ENCODE measurements around the gene CUL4B. TPM values are rescaled to one million over a fixed set of nuclear protein-coding genes. Genes with fewer than 3 reads are reported as not detected.

Gene CUL4B
- total and polyA plus RNA-seq, 4 experiments from 2014 or later = 24.3 to 61.0 (median 39.9) TPM

GRCh38 chrX:120570011-120570600 is 9.3 kb upstream of the CUL4B start:
- ChIA-PET CTCF (ENCODE audit: partially characterized antibody) (no interaction called here), POLR2A (ENCODE audit: partially characterized antibody) (interaction anchor here (1.1 kb wide), 1 partner anchor 9 kb away, joined by 3 read pairs; the partner anchor contains the start of gene CUL4B)
- Mint-ChIP-seq H3K4me3 (no peak overlapping the region), H3K27me3 (no peaks in the 10 kb centered on the region), H3K9me3 (peaks cover 0 to 3% (median 0%) of the 10 kb centered on the region in 8 donors), H3K36me3 (no peaks in the 10 kb centered on the region), H3K4me1 (peaks cover 0 to 5% (median under 1%) of the 10 kb centered on the region in 4 donors), H3K27ac (no peak overlapping the region)
- DNase-seq = no peak
- H3K9me3 ChIP-seq (ENCODE audit: control insufficient read depth in 1 of 2, low read length in 2 of 2) = no peaks in the 10 kb centered on the region
- H3K27ac ChIP-seq (ENCODE audit: low read depth, low read length) = no peak overlapping the region
- no peaks in the 10 kb centered on the region for H3K27me3 ChIP-seq (ENCODE audit: insufficient read depth, low read length)
- no peaks in the 10 kb centered on the region for H3K36me3 ChIP-seq (ENCODE audit: insufficient read depth, low read length)
- peaks cover 3% of the 10 kb centered on the region for H3K4me1 ChIP-seq (ENCODE audit: insufficient read depth, low read length)
- H3K4me3 ChIP-seq (ENCODE audit: low read length in 2 of 2) = no peak overlapping the region
- intact Hi-C loops (cut with micrococcal nuclease) = no loop called here

- CTCF ChIA-PET (ENCODE audit: partially characterized antibody) = no interaction called here
- Mint-ChIP-seq H3K36me3 (no peaks in the 10 kb centered on the region), H3K27me3 (no peaks in the 10 kb centered on the region), H3K27ac (peak overlapping the region in 1 of 7 donors; percentile 57), H3K4me3 (no peak overlapping the region), H3K9me3 (peaks cover 0 to 2% (median 0%) of the 10 kb centered on the region in 8 donors), H3K4me1 (peaks cover 0 to 5% (median under 1%) of the 10 kb centered on the region in 4 donors)
- no peak for DNase-seq
- Histone ChIP-seq H3K4me3 (ENCODE audit: low read length in 2 of 2) (no peak overlapping the region), H3K27me3 (ENCODE audit: insufficient read depth, low read length) (no peaks in the 10 kb centered on the region), H3K27ac (ENCODE audit: low read depth, low read length) (no peak overlapping the region), H3K4me1 (ENCODE audit: insufficient read depth, low read length) (peaks cover 3% of the 10 kb centered on the region), H3K36me3 (ENCODE audit: insufficient read depth, low read length) (no peaks in the 10 kb centered on the region), H3K9me3 (ENCODE audit: control insufficient read depth in 1 of 2, low read length in 2 of 2) (no peaks in the 10 kb centered on the region)
- POLR2A ChIA-PET (ENCODE audit: partially characterized antibody) = no interaction called here
- intact Hi-C loops (cut with micrococcal nuclease) = no loop called here
Measured at GRCh38 chrX:120568609-120569008, 7.8 kb upstream of the CUL4B start.

GRCh38 chrX:120568035-120568434 is 7.3 kb upstream of the CUL4B start:
- Histone ChIP-seq H3K9me3 (ENCODE audit: control insufficient read depth in 1 of 2, low read length in 2 of 2) (no peaks in the 10 kb centered on the region), H3K27ac (ENCODE audit: low read depth, low read length) (no peak overlapping the region), H3K4me3 (ENCODE audit: low read length in 2 of 2) (no peak overlapping the region), H3K4me1 (ENCODE audit: insufficient read depth, low read length) (peaks cover 3% of the 10 kb centered on the region), H3K36me3 (ENCODE audit: insufficient read depth, low read length) (no peaks in the 10 kb centered on the region), H3K27me3 (ENCODE audit: insufficient read depth, low read length) (no peaks in the 10 kb centered on the region)
- H3K27ac Mint-ChIP-seq = no peak overlapping the region
- intact Hi-C loops (cut with micrococcal nuclease) = no loop called here
- no peak overlapping the region for H3K4me3 Mint-ChIP-seq
- no peaks in the 10 kb centered on the region for H3K36me3 Mint-ChIP-seq
- H3K9me3 Mint-ChIP-seq = peaks cover 0 to 2% (median 0%) of the 10 kb centered on the region in 8 donors
- no peaks in the 10 kb centered on the region for H3K27me3 Mint-ChIP-seq
- POLR2A ChIA-PET (ENCODE audit: partially characterized antibody) = no interaction called here
- DNase-seq = no peak
- CTCF ChIA-PET (ENCODE audit: partially characterized antibody) = no interaction called here
- H3K4me1 Mint-ChIP-seq = peaks cover 0 to 5% (median under 1%) of the 10 kb centered on the region in 4 donors

GRCh38 chrX:120566817-120567216 is 6.1 kb upstream of the CUL4B start:
- intact Hi-C loops (cut with micrococcal nuclease) = no loop called here
- no peak overlapping the region for H3K27ac ChIP-seq (ENCODE audit: low read depth, low read length)
- no peaks in the 10 kb centered on the region for H3K36me3 ChIP-seq (ENCODE audit: insufficient read depth, low read length)
- peaks cover 0 to 2% (median 0%) of the 10 kb centered on the region in 8 donors for H3K9me3 Mint-ChIP-seq
- H3K27me3 ChIP-seq (ENCODE audit: insufficient read depth, low read length) = no peaks in the 10 kb centered on the region
- H3K36me3 Mint-ChIP-seq = no peaks in the 10 kb centered on the region
- no peaks in the 10 kb centered on the region for H3K27me3 Mint-ChIP-seq
- H3K4me1 Mint-ChIP-seq = peaks cover 2 to 10% (median 5%) of the 10 kb centered on the region in 4 donors
- peaks cover 7% of the 10 kb centered on the region for H3K4me1 ChIP-seq (ENCODE audit: insufficient read depth, low read length)
- ChIA-PET POLR2A (ENCODE audit: partially characterized antibody) (no interaction called here), CTCF (ENCODE audit: partially characterized antibody) (no interaction called here)
- DNase-seq = no peak
- no peak overlapping the region for H3K27ac Mint-ChIP-seq
- H3K4me3 Mint-ChIP-seq = no peak overlapping the region
- no peak overlapping the region for H3K4me3 ChIP-seq (ENCODE audit: low read length in 2 of 2)
- no peaks in the 10 kb centered on the region for H3K9me3 ChIP-seq (ENCODE audit: control insufficient read depth in 1 of 2, low read length in 2 of 2)

GRCh38 chrX:120564925-120565324 is 4.2 kb upstream of the CUL4B start:
- H3K9me3 ChIP-seq (ENCODE audit: control insufficient read depth in 1 of 2, low read length in 2 of 2) = no peaks in the 10 kb centered on the region
- ChIA-PET CTCF (ENCODE audit: partially characterized antibody) (no interaction called here), POLR2A (ENCODE audit: partially characterized antibody) (no interaction called here)
- no peaks in the 10 kb centered on the region for H3K36me3 ChIP-seq (ENCODE audit: insufficient read depth, low read length)
- peaks cover 7% of the 10 kb centered on the region for H3K4me1 ChIP-seq (ENCODE audit: insufficient read depth, low read length)
- Mint-ChIP-seq H3K36me3 (peaks cover 0 to 10% of the 10 kb centered on the region in 2 donors), H3K27me3 (no peaks in the 10 kb centered on the region), H3K4me1 (peaks cover 3 to 15% (median 4%) of the 10 kb centered on the region in 4 donors), H3K27ac (no peak overlapping the region), H3K9me3 (peaks cover 0 to 2% (median 0%) of the 10 kb centered on the region in 8 donors), H3K4me3 (no peak overlapping the region)
- intact Hi-C loops (cut with micrococcal nuclease) = loop anchor here (5.0 kb wide), 1 partner anchor 78 kb away; no protein-coding TSS in a partner anchor
- H3K4me3 ChIP-seq (ENCODE audit: low read length in 2 of 2) = no peak overlapping the region
- DNase-seq = no peak
- H3K27ac ChIP-seq (ENCODE audit: low read depth, low read length) = no peak overlapping the region
- no peaks in the 10 kb centered on the region for H3K27me3 ChIP-seq (ENCODE audit: insufficient read depth, low read length)

DNA sequence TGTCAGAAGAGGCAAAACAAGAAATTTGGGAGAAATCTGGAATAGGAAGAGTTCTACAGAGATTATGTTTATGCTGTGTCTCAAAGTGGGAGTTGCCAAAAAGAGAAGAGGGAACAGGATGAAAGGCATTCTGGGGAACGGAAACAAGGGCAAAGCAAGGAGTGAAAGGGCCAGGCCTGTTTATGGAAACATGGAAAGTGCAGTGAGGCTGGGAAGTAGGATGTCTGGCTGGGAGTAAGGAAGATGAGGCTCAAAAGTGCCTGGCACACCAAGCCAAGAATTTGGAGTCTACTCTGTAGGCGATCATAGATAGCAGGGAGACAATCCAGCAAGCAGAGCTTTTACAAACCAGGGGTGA is 1.8 kb upstream of the CUL4B start:
- DNase-seq = no peak
- Histone ChIP-seq H3K4me3 (ENCODE audit: low read length in 2 of 2) (no peak overlapping the region), H3K27me3 (ENCODE audit: insufficient read depth, low read length) (no peaks in the 10 kb centered on the region), H3K4me1 (ENCODE audit: insufficient read depth, low read length) (peaks cover 22% of the 10 kb centered on the region), H3K27ac (ENCODE audit: low read depth, low read length) (no peak overlapping the region), H3K36me3 (ENCODE audit: insufficient read depth, low read length) (no peaks in the 10 kb centered on the region), H3K9me3 (ENCODE audit: control insufficient read depth in 1 of 2, low read length in 2 of 2) (no peaks in the 10 kb centered on the region)
- ChIA-PET CTCF (ENCODE audit: partially characterized antibody) (interaction anchor here (2.2 kb wide), 1 partner anchor 41 kb away, joined by 12 read pairs; the partner anchor contains the start of gene MCTS1), POLR2A (ENCODE audit: partially characterized antibody) (interaction anchor here (0.5 to 5.4 kb wide), 2 partner anchors 41 to 199 kb away, joined by 3 to 136 read pairs; partner anchors contain the start of gene MCTS1)
- peak overlapping the region in 4 of 7 donors; percentile 54 to 97 (median 78) for H3K27ac Mint-ChIP-seq
- H3K4me3 Mint-ChIP-seq = peak overlapping the region in 1 of 8 donors; percentile 31
- H3K4me1 Mint-ChIP-seq = peaks cover 3 to 34% (median 10%) of the 10 kb centered on the region in 4 donors
- H3K27me3 Mint-ChIP-seq = no peaks in the 10 kb centered on the region
- intact Hi-C loops (cut with micrococcal nuclease) = loop anchor here (5.0 kb wide), 1 partner anchor 75 kb away; no protein-coding TSS in a partner anchor
- peaks cover 0 to 18% of the 10 kb centered on the region in 2 donors for H3K36me3 Mint-ChIP-seq
- no peaks in the 10 kb centered on the region for H3K9me3 Mint-ChIP-seq

DNA sequence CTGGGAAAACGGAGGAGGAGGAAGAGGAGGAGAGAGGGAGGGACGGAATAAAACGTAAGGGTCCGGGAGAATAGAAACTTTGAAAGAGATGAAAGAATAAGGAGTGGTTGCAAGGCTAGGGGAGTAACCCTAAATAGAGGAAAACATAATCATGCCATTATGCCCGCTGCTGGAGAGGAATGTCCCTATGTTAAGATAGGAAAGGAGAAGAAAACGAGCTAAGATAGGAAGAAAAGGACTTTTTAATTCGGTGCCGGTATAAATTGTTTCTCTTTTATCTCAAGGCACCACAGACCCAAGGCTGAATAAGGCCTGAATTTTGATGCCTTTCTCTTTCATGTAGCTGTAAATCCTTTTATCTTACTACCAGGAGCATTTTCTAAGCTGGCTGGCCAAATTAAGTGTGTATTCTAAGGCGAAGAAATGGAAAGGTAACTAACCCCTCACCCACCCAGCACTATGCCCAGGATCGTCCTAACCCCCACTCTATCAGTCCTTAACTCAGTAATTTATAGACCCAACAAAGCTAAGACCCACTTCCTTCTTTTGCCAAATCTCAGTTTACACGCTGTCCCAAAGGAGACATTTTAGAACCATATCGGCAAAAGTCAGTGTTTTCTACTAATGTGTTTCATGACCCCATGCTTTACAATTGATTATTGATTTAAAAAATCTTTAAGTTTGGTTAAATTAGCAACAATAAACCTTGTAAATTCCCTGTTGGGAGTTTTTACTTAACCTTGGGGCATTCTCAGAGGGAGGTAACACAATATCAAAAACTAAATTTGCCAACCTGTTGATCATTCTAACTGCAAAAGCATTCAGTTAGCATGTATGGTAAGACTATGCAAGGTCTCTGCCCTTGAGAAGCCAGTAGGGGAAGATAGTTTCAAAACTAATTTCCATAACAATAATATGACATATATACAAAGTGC is 1.1 kb upstream of the CUL4B start:
- H3K9me3 ChIP-seq (ENCODE audit: control insufficient read depth in 1 of 2, low read length in 2 of 2) = no peaks in the 10 kb centered on the region

More for the DNA sequence above, 1.1 kb upstream of the CUL4B start:
- DNase-seq = no peak
- no peaks in the 10 kb centered on the region for H3K36me3 ChIP-seq (ENCODE audit: insufficient read depth, low read length)
- H3K27ac ChIP-seq (ENCODE audit: low read depth, low read length) = peak overlapping the region; percentile 91
- H3K4me1 Mint-ChIP-seq = peaks cover 7 to 39% (median 13%) of the 10 kb centered on the region in 4 donors
- H3K4me1 ChIP-seq (ENCODE audit: insufficient read depth, low read length) = peaks cover 26% of the 10 kb centered on the region
- ChIA-PET CTCF (ENCODE audit: partially characterized antibody) (interaction anchor here (2.2 kb wide), 1 partner anchor 42 kb away, joined by 12 read pairs; the partner anchor contains the start of gene MCTS1), POLR2A (ENCODE audit: partially characterized antibody) (interaction anchor here (0.5 to 5.4 kb wide), 13 partner anchors 8 to 311 kb away, joined by 3 to 136 read pairs (median 4); partner anchors contain the start of genes C1GALT1C1, MCTS1 and ZBTB33)
- H3K27me3 ChIP-seq (ENCODE audit: insufficient read depth, low read length) = no peaks in the 10 kb centered on the region
- intact Hi-C loops (cut with micrococcal nuclease) = loop anchor here (1.0 to 5.0 kb wide), 3 partner anchors 42 to 75 kb away; partner anchors contain the start of genes C1GALT1C1 and MCTS1
- H3K4me3 Mint-ChIP-seq = peak overlapping the region; percentile 91 to 99 (median 94)
- peaks cover 0 to 22% of the 10 kb centered on the region in 2 donors for H3K36me3 Mint-ChIP-seq
- no peaks in the 10 kb centered on the region for H3K9me3 Mint-ChIP-seq
- H3K27me3 Mint-ChIP-seq = no peaks in the 10 kb centered on the region
- peak overlapping the region; percentile 6 to 59 for H3K4me3 ChIP-seq (ENCODE audit: low read length in 2 of 2)
- H3K27ac Mint-ChIP-seq = peak overlapping the region; percentile 94 to 98 (median 96)

Measured in CD4-positive, alpha-beta memory T cell (primary cell).